ENCODE measurements around the gene ZNF189. TPM values are rescaled to one million over a fixed set of nuclear protein-coding genes. Genes with fewer than 3 reads are reported as not detected.

ZNF189 gene
- total RNA-seq, 6 donors from 2014 or later, result 10.4 to 25.1 (median 13.4) TPM

- no peak for ATAC-seq (ENCODE audit: low FRiP score in 2 of 2)
Measured at GRCh38 chr9:101417977-101418376, 19.3 kb downstream of the ZNF189 start.

GRCh38 chr9:101418518-101419430, 20.1 kb downstream of the ZNF189 start:
- H3K27me3 ChIP-seq, result no peaks in the 10 kb centered on the region
- WGBS, 2 donors, result 74 to 76% methylated on average over 7 of the region's 7 CpGs
- H3K36me3 ChIP-seq, result no peaks in the 10 kb centered on the region
- no peak overlapping the region for H3K27ac ChIP-seq
- H3K9me3 ChIP-seq, result peaks cover 20 to 28% (median 21%) of the 10 kb centered on the region in 4 donors
- ATAC-seq (ENCODE audit: low FRiP score in 2 of 2), result no peak
- no peak for DNase-seq
- TF ChIP-seq POLR2A (IDR thresholded peaks at IDR 0.05) (no peak), CTCF (IDR thresholded peaks at IDR 0.05) (no peak), POLR2AphosphoS5 (IDR thresholded peaks at IDR 0.05) (no peak), EP300 (IDR thresholded peaks at IDR 0.05) (no peak)
- no peak overlapping the region for H3K4me3 ChIP-seq
- H3K4me1 ChIP-seq, result no peaks in the 10 kb centered on the region

More at GRCh38 chr9:101417977-101418376, 19.3 kb downstream of the ZNF189 start:
- no peaks in the 10 kb centered on the region for H3K4me1 ChIP-seq
- no peaks in the 10 kb centered on the region for H3K36me3 ChIP-seq
- peaks cover 27 to 36% (median 29%) of the 10 kb centered on the region in 4 donors for H3K9me3 ChIP-seq
- no peaks in the 10 kb centered on the region for H3K27me3 ChIP-seq
- no peak overlapping the region for H3K27ac ChIP-seq
- no peak for TF ChIP-seq POLR2AphosphoS5 (IDR thresholded peaks at IDR 0.05)
- no peak for TF ChIP-seq EP300 (IDR thresholded peaks at IDR 0.05)
- TF ChIP-seq CTCF (IDR thresholded peaks at IDR 0.05), result no peak
- TF ChIP-seq POLR2A (IDR thresholded peaks at IDR 0.05), result no peak
- no peak overlapping the region for H3K4me3 ChIP-seq
- no peak for DNase-seq

GRCh38 chr9:101419863-101420262, 21.2 kb downstream of the ZNF189 start:
- no peak for TF ChIP-seq CTCF (IDR thresholded peaks at IDR 0.05)
- TF ChIP-seq POLR2AphosphoS5 (IDR thresholded peaks at IDR 0.05), result no peak
- no peaks in the 10 kb centered on the region for H3K36me3 ChIP-seq
- H3K27ac ChIP-seq, result no peak overlapping the region
- no peak for DNase-seq
- H3K9me3 ChIP-seq, result peaks cover 9 to 21% (median 11%) of the 10 kb centered on the region in 4 donors
- H3K4me1 ChIP-seq, result no peaks in the 10 kb centered on the region
- no peaks in the 10 kb centered on the region for H3K27me3 ChIP-seq
- no peak overlapping the region for H3K4me3 ChIP-seq
- no peak for ATAC-seq (ENCODE audit: low FRiP score in 2 of 2)
- 81 to 82% methylated on average over 2 of the region's 2 CpGs for WGBS, 2 donors

DNA sequence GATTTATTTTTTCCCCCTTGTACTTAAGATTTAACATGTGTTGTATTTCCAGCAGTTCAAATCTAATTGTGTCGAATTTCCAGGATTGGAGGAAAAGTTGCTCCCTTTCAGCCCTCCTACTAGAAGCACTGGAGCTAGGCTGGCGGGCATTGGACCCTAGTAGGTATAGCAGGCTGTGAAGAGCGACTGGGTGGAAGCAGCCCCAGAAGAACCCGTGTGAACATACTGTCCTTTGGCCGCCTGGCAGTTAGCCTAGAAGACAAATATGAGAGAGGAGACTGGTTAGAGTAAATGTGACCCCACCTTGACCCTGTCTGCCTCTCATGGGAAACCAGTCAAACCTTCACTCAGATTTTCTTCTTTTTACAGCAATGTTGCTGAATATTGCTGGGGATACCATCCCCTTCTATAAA, 23.0 kb downstream of the ZNF189 start:
- ATAC-seq (ENCODE audit: low FRiP score in 2 of 2) (no peak), DNase-seq (peak in 1 of 2 donors; percentile 34)
- TF ChIP-seq POLR2A (IDR thresholded peaks at IDR 0.05), result no peak
- TF ChIP-seq POLR2AphosphoS5 (IDR thresholded peaks at IDR 0.05), result no peak
- no peak for TF ChIP-seq EP300 (IDR thresholded peaks at IDR 0.05)
- TF ChIP-seq CTCF (IDR thresholded peaks at IDR 0.05), result no peak
- peaks cover 0 to 8% (median 5%) of the 10 kb centered on the region in 4 donors for H3K9me3 ChIP-seq
- no peaks in the 10 kb centered on the region for H3K4me1 ChIP-seq
- WGBS, 2 donors, result 73% methylated on average over 5 of the region's 5 CpGs
- H3K27ac ChIP-seq, result no peak overlapping the region
- no peaks in the 10 kb centered on the region for H3K27me3 ChIP-seq
- no peak overlapping the region for H3K4me3 ChIP-seq
- H3K36me3 ChIP-seq, result no peaks in the 10 kb centered on the region
